ENCODE results near the gene ZIC1. TPM values are rescaled to one million over a fixed set of nuclear protein-coding genes. Genes with fewer than 3 reads are reported as not detected.

Gene ZIC1
- polyA plus RNA-seq, 1 donor (not counting 4 experiments of a cell fraction or from before 2014, with no cell fraction given), result not detected

GRCh38 chr3:147402159-147402558 is 7.0 kb upstream of the ZIC1 start:
- DNase-seq (ENCODE audit: low read depth, low spot score) (no peak), FAIRE-seq (no peak)
- Histone ChIP-seq H3K4me1 (ENCODE audit: control insufficient read depth, extremely low read depth, insufficient read depth, low read length) (no peaks in the 10 kb centered on the region), H3K4me3 (ENCODE audit: control insufficient read depth in 2 of 3, extremely low read depth in 1 of 3, insufficient read depth in 2 of 3, low read depth in 1 of 3, low read length in 3 of 3) (no peak overlapping the region), H2AFZ (ENCODE audit: control insufficient read depth, low read length) (no peak overlapping the region), H3K27me3 (ENCODE audit: control insufficient read depth, extremely low read depth, insufficient read depth, low read length) (peaks cover 51% of the 10 kb centered on the region), H3K36me3 (ENCODE audit: control insufficient read depth in 2 of 2, extremely low read depth in 1 of 2, insufficient read depth in 2 of 2, low read length in 2 of 2) (no peaks in the 10 kb centered on the region), H3K27ac (ENCODE audit: control insufficient read depth, insufficient read depth, low read length) (no peak overlapping the region), H3K9me3 (ENCODE audit: control insufficient read depth, low read depth, low read length) (no peaks in the 10 kb centered on the region), H3K79me2 (ENCODE audit: control insufficient read depth, insufficient read depth, low read length) (no peaks in the 10 kb centered on the region), H3K9me1 (ENCODE audit: control insufficient read depth, extremely low read depth, insufficient read depth, low read length) (no peaks in the 10 kb centered on the region), H3K9ac (ENCODE audit: control insufficient read depth, extremely low read depth, insufficient read depth, low read length) (no peak overlapping the region), H3K4me2 (ENCODE audit: control insufficient read depth, extremely low read depth, insufficient read depth, low read depth, low read length) (no peak overlapping the region), H4K20me1 (ENCODE audit: control insufficient read depth, extremely low read depth, insufficient read depth, low read length) (no peaks in the 10 kb centered on the region)
- dilution Hi-C loops (cut with MboI; ENCODE audit: extremely low pct_ligation_motif_present, low sequenced_read_pairs), result no loop called here
- no peak for TF ChIP-seq CTCF (optimal IDR thresholded peaks at IDR 0.05 in 1 of 3, IDR thresholded peaks at IDR 0.05 in 1 of 3, conservative IDR thresholded peaks at IDR 0.05 in 1 of 3; ENCODE audit: extremely low read depth in 1 of 3, insufficient read depth in 2 of 3, low read length in 3 of 3)
- no peak for TF ChIP-seq EZH2 (IDR thresholded peaks at IDR 0.05; ENCODE audit: low read length)

DNA sequence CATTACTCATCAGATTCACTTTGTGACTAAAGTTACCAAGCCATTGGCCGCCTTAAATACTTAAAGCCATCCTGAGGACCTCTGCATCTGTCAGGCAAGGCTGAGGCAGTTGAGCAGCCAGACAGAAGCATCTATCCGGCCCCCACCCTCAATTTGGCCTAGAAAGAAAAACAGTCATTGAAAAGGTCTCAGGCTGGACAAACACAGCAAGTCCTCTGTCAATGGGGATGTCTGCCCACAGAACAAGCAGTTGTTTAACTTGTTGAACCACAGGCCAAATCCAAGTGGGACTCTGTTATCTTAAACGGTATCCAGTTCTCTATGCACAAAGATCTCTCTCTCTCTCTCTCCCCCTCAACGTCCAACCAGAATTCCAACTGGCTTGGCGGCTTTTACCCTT is 5.7 kb upstream of the ZIC1 start:
- dilution Hi-C loops (cut with MboI; ENCODE audit: extremely low pct_ligation_motif_present, low sequenced_read_pairs), result no loop called here
- Histone ChIP-seq H3K79me2 (ENCODE audit: control insufficient read depth, insufficient read depth, low read length) (no peaks in the 10 kb centered on the region), H4K20me1 (ENCODE audit: control insufficient read depth, extremely low read depth, insufficient read depth, low read length) (no peaks in the 10 kb centered on the region), H3K27ac (ENCODE audit: control insufficient read depth, insufficient read depth, low read length) (no peak overlapping the region), H3K36me3 (ENCODE audit: control insufficient read depth in 2 of 2, extremely low read depth in 1 of 2, insufficient read depth in 2 of 2, low read length in 2 of 2) (no peaks in the 10 kb centered on the region), H3K4me1 (ENCODE audit: control insufficient read depth, extremely low read depth, insufficient read depth, low read length) (no peaks in the 10 kb centered on the region), H2AFZ (ENCODE audit: control insufficient read depth, low read length) (no peak overlapping the region), H3K9ac (ENCODE audit: control insufficient read depth, extremely low read depth, insufficient read depth, low read length) (no peak overlapping the region), H3K9me3 (ENCODE audit: control insufficient read depth, low read depth, low read length) (peaks cover 3% of the 10 kb centered on the region), H3K9me1 (ENCODE audit: control insufficient read depth, extremely low read depth, insufficient read depth, low read length) (no peaks in the 10 kb centered on the region), H3K4me3 (ENCODE audit: control insufficient read depth in 2 of 3, extremely low read depth in 1 of 3, insufficient read depth in 2 of 3, low read depth in 1 of 3, low read length in 3 of 3) (no peak overlapping the region), H3K4me2 (ENCODE audit: control insufficient read depth, extremely low read depth, insufficient read depth, low read depth, low read length) (no peak overlapping the region), H3K27me3 (ENCODE audit: control insufficient read depth, extremely low read depth, insufficient read depth, low read length) (peaks cover 51% of the 10 kb centered on the region)
- TF ChIP-seq EZH2 (IDR thresholded peaks at IDR 0.05; ENCODE audit: low read length) (no peak), CTCF (optimal IDR thresholded peaks at IDR 0.05 in 1 of 3, IDR thresholded peaks at IDR 0.05 in 1 of 3, conservative IDR thresholded peaks at IDR 0.05 in 1 of 3; ENCODE audit: extremely low read depth in 1 of 3, insufficient read depth in 2 of 3, low read length in 3 of 3) (no peak)
- FAIRE-seq (no peak), DNase-seq (ENCODE audit: low read depth, low spot score) (no peak)

All from keratinocyte (primary cell).